ENCODE data around the gene RCHY1. TPM values are rescaled to one million over a fixed set of nuclear protein-coding genes. Genes with fewer than 3 reads are reported as not detected.

Gene RCHY1
- total RNA-seq, 1 donor from 2014 or later, result 21.5 TPM

- Mint-ChIP-seq H3K27ac (ENCODE audit: unreplicated experiment) (no peak overlapping the region), H3K9me3 (ENCODE audit: unreplicated experiment) (peaks cover 3% of the 10 kb centered on the region), H3K4me1 (ENCODE audit: low read depth, unreplicated experiment) (no peaks in the 10 kb centered on the region), H3K36me3 (ENCODE audit: unreplicated experiment) (no peaks in the 10 kb centered on the region), H3K27me3 (ENCODE audit: unreplicated experiment) (no peaks in the 10 kb centered on the region), H3K4me3 (ENCODE audit: unreplicated experiment) (no peak overlapping the region)
- no peak for DNase-seq
- no peak for TF ChIP-seq CTCF (IDR thresholded peaks at IDR 0.05; ENCODE audit: partially characterized antibody, unreplicated experiment)
These were observed 85.0 kb downstream of the RCHY1 start for GRCh38 chr4:75429208-75429607.

Other genes starting within 250 kb of the RCHY1 start
- gene THAP6, start 70 bp upstream of the RCHY1 start, total RNA-seq (ENCODE audit: unreplicated experiment), result 31.0 TPM
- not detected for gene ODAPH, start 41.7 kb upstream of the RCHY1 start, total RNA-seq (ENCODE audit: unreplicated experiment)
- 1.6 TPM for gene CDKL2, start 116.1 kb upstream of the RCHY1 start, total RNA-seq (ENCODE audit: unreplicated experiment)
- 245 TPM for gene G3BP2, start 159.0 kb upstream of the RCHY1 start, total RNA-seq (ENCODE audit: unreplicated experiment)
- gene USO1, start 210.2 kb upstream of the RCHY1 start, total RNA-seq (ENCODE audit: unreplicated experiment), result 32.5 TPM

All from glutamatergic neuron (in vitro differentiated cells).